Muscle of leg (tissue), 16 donors: ENCODE measurements around the gene DPRX. TPM values are rescaled to one million over a fixed set of nuclear protein-coding genes. Genes with fewer than 3 reads are reported as not detected.
A peak's percentile ranks its signal among the peaks of the same experiment; 100 is the strongest.

Experiments used
- DNase-seq: peaks from one replicate; pipeline ENCODE4 v3.0.0; 2013
- H3K27ac ChIP-seq: one replicate; pipeline ENCODE4 v1.5.1; 2013; ENCODE audit warnings: mild to moderate bottlenecking, low read length, control low read depth
- H3K27me3 ChIP-seq: one replicate; pipeline ENCODE4 v1.6.1; 2013; ENCODE audit warnings: low read length; ENCODE audit not compliant: control insufficient read depth, insufficient read depth
- H3K36me3 ChIP-seq: one replicate; pipeline ENCODE4 v1.6.1; 2013; ENCODE audit warnings: low read length; ENCODE audit not compliant: control insufficient read depth, insufficient read depth
- H3K4me1 ChIP-seq: one replicate; pipeline ENCODE4 v1.6.1; 2013; ENCODE audit warnings: low read length; ENCODE audit not compliant: control insufficient read depth, insufficient read depth
- H3K4me3 ChIP-seq: one replicate; pipeline ENCODE4 v1.5.1; 2013; ENCODE audit warnings: low read length, control low read depth
- H3K9me3 ChIP-seq: replicated peaks from 2 replicates; pipeline ENCODE4 v1.6.1; 2013; ENCODE audit warnings: low read depth, low read length; ENCODE audit not compliant: control insufficient read depth
- WGBS: methylation state at CpG from one replicate; pipeline ENCODE4 v1.1.5; 2013; ENCODE audit warnings: missing lambda C conversion rate; ENCODE audit not compliant: insufficient coverage; 5-methylcytosine and 5-hydroxymethylcytosine counted together
- long read RNA-seq, 11 donors: transcript quantifications; one replicate each; lab custom pipeline, GENCODE V29; 2026
- polyA plus RNA-seq, 8 donors: library from polyadenylated mRNA; unstranded; fragments of 120-200 nt; gene quantifications; one replicate each; pipeline versions ENCODE4 v1.2.1 to v1.2.3, GENCODE V29; 2013; ENCODE audit warnings: inconsistent platforms in 1 of 8, low replicate concordance in 1 of 8; ENCODE audit not compliant: insufficient read length in 8 of 8, insufficient read depth in 1 of 8
- total RNA-seq: library from RNA; stranded (reverse); fragments of 120-200 nt; gene quantifications from one replicate; pipeline ENCODE4 v1.2.4, GENCODE V29; 2013

Gene DPRX, protein sequence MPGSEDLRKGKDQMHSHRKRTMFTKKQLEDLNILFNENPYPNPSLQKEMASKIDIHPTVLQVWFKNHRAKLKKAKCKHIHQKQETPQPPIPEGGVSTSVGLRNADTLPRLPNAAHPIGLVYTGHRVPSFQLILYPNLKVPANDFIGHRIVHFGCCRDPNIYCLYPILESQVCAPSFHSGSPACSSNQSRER
- 0.13 TPM for total RNA-seq
- polyA plus RNA-seq = under 1 TPM in 1 of 8 donors, not detected in 7; 0.31 TPM
- long read RNA-seq, donor 1 = 0 reads
- long read RNA-seq, donor 2 = 0 reads
- long read RNA-seq, donor 3 = 0 reads
- long read RNA-seq, donor 4 = 0 reads
- long read RNA-seq, donor 5 = 0 reads
- long read RNA-seq, donor 6 = 0 reads
- long read RNA-seq, donor 7 = 0 reads
- long read RNA-seq, donor 8 = 0 reads
- long read RNA-seq, donor 9 = 0 reads
- long read RNA-seq, donor 10 = 0 reads
- long read RNA-seq, donor 11 = 0 reads

DNA sequence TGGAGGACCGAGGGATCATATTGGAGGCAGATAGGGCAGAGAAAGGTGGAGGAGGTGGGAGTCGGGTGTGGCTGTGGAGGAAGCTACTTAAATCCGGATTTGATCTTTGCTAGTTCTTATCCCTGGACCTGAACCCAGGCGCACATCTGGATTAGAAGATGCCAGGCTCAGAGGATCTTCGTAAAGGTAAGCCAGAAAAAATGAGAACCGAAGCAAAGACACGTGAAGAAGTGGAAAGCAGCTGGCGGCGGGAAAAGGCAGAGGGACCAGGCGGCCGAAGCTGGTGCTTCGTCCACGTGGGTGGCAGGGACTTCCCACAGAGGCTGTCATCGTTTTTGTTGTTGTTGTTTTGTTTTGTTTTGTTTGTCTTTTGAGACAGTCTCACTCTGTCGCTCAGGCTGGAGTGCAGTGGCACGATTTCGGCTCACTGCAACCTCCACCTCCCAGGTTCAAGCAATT is at the start of gene DPRX:
Gene DPRX (plus strand): TSS at position 51 of the 459 bp plus-strand sequence. CDS start 108 bp downstream, at position 159.
- no peak within 1 kb of the TSS for H3K4me3 ChIP-seq
- no peaks in the 10 kb centered on the region for H3K4me1 ChIP-seq
- no peak within 1 kb of the TSS for H3K27ac ChIP-seq
- H3K9me3 ChIP-seq = no peaks in the 10 kb centered on the region
- no peak for DNase-seq
- no peaks in the 10 kb centered on the region for H3K27me3 ChIP-seq
- 86% methylated on average over 9 of the region's 17 CpGs for WGBS
- H3K36me3 ChIP-seq = no peaks in the 10 kb centered on the region

DNA sequence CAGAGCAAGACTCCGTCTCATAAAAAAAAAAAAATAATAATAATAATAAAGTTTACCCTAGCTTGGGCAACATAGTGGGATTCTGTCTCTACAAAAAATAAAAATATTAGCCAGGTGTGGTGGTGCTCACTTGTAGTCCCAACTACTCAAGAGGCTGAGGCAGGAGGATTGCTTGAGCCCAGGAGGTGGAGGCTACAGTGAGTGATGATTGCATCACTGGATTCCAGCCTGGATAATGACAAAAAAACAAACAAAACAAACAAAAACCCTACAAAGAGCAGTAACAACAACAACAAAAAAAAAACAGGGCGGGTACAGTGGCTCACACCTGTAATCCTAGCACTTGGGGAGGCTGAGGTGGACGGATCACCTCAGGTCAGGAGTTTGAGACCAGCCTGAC is 48.6 kb upstream of the DPRX start:
- Histone ChIP-seq H3K27me3 (no peaks in the 10 kb centered on the region), H3K4me3 (no peak overlapping the region), H3K27ac (no peak overlapping the region), H3K4me1 (no peaks in the 10 kb centered on the region), H3K9me3 (no peaks in the 10 kb centered on the region), H3K36me3 (peaks cover 3% of the 10 kb centered on the region)
- WGBS = 100% methylated on average over 1 of the region's 3 CpGs
- DNase-seq = no peak

DNA sequence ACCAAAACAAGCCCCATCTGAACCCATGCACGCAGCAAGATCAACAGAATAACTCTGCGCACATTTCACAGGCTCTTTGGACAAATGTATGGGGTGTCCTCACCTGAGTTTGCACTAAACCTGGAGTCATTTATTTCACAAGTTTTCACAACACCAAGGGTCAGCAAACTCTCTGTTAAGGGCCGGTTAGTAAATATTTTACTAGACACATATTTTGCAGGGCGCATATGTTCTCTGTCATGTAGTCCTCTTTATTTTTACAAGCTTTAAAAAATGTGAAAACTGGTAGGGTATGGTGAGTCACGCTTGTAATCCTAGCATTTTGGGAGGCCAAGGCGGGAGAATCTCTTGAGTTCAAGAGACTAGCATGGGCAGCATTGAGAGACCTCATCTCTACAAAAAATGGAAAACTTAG is 45.5 kb upstream of the DPRX start:
- WGBS = 100% methylated on average over 1 of the region's 6 CpGs
- Histone ChIP-seq H3K9me3 (no peaks in the 10 kb centered on the region), H3K4me3 (no peak overlapping the region), H3K36me3 (no peaks in the 10 kb centered on the region), H3K4me1 (no peaks in the 10 kb centered on the region), H3K27ac (no peak overlapping the region), H3K27me3 (no peaks in the 10 kb centered on the region)
- DNase-seq = no peak

GRCh38 chr19:53594811-53595509 is 36.8 kb upstream of the DPRX start:
- Histone ChIP-seq H3K36me3 (no peaks in the 10 kb centered on the region), H3K9me3 (no peaks in the 10 kb centered on the region), H3K27ac (no peak overlapping the region), H3K4me1 (no peaks in the 10 kb centered on the region), H3K27me3 (no peaks in the 10 kb centered on the region), H3K4me3 (no peak overlapping the region)
- 28% methylated on average over 8 of the region's 14 CpGs for WGBS
- no peak for DNase-seq

- no peak for DNase-seq
- no peaks in the 10 kb centered on the region for H3K27me3 ChIP-seq
- no peaks in the 10 kb centered on the region for H3K4me1 ChIP-seq
- no peak overlapping the region for H3K27ac ChIP-seq
- H3K4me3 ChIP-seq = no peak overlapping the region
- no peaks in the 10 kb centered on the region for H3K9me3 ChIP-seq
- no peaks in the 10 kb centered on the region for H3K36me3 ChIP-seq
- 65% methylated on average over 9 of the region's 9 CpGs for WGBS
Observed at GRCh38 chr19:53595510-53595867, 36.3 kb upstream of the DPRX start.

DNA sequence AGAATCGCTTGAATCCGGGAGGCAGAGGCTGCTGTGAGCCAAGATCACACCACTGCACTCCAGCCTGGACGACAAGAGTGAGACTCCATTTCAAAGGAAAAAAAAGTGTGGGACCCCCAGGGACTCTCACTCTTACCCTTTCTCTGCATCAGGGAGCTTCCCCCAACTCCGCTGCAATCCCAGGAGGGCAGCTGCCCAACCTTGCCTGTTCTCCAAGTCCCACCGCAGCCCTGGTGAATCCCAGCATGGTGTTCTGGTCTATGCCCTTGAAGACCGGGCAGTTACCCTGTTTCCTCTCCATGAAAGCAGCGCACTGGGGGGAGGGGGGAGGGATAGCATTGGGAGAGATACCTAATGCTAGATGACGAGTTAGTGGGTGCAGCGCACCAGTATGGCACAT is 35.7 kb upstream of the DPRX start:
- Histone ChIP-seq H3K4me1 (no peaks in the 10 kb centered on the region), H3K27ac (no peak overlapping the region), H3K27me3 (no peaks in the 10 kb centered on the region), H3K36me3 (no peaks in the 10 kb centered on the region), H3K4me3 (no peak overlapping the region), H3K9me3 (no peaks in the 10 kb centered on the region)
- 50% methylated on average over 2 of the region's 9 CpGs for WGBS
- no peak for DNase-seq

DNA sequence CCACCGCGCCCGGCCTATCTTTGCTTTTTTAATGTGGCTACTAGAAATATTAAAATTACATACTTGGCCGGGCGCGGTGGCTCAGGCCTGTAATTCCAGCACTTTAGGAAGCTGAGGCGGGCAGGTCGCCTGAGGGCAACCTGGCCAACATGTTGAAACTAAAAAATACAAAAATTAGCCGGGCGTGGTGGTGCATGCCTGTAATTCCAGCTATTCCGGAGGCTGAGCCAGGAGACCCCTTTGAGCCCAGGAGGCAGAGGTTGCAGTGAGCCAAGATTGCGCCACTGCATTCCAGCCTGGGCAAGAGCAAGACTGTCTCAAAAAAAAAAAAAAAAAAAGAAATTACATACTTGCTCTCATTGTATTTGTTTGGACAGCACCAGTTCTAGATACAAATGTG is 34.8 kb upstream of the DPRX start:
- no peaks in the 10 kb centered on the region for H3K4me1 ChIP-seq
- H3K4me3 ChIP-seq = no peak overlapping the region
- no peak for DNase-seq
- no peak overlapping the region for H3K27ac ChIP-seq
- WGBS = 85% methylated on average over 8 of the region's 12 CpGs
- H3K36me3 ChIP-seq = no peaks in the 10 kb centered on the region
- H3K27me3 ChIP-seq = no peaks in the 10 kb centered on the region
- H3K9me3 ChIP-seq = no peaks in the 10 kb centered on the region

- H3K27me3 ChIP-seq = no peaks in the 10 kb centered on the region
- WGBS = 77% methylated on average over 6 of the region's 10 CpGs
- no peaks in the 10 kb centered on the region for H3K9me3 ChIP-seq
- no peak for DNase-seq
- no peaks in the 10 kb centered on the region for H3K4me1 ChIP-seq
- H3K36me3 ChIP-seq = no peaks in the 10 kb centered on the region
- H3K27ac ChIP-seq = no peak overlapping the region
- H3K4me3 ChIP-seq = no peak overlapping the region
Observed at GRCh38 chr19:53598361-53598760, 33.4 kb upstream of the DPRX start.

DNA sequence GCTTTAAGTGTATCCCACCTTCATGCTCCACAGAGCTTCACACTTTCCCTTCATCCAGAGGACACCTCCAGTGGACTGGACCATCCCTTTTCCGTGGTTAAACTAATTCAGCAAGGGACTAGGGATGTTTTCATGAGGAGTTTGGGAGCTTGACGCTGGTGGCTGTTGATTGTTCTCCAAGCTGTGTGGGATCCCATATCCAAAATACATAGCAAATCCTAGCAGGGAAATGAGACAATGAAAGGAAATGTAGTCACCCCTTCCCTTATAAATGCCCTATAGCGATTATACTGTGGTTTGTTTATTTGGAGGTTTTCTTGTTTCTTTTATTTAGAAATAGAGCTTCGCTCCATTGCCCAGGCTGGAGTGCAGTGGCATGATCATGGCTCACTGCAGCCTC is 31.6 kb upstream of the DPRX start:
- H3K27ac ChIP-seq = peak overlapping the region; percentile 44
- peak; percentile 39 for DNase-seq
- H3K4me1 ChIP-seq = no peaks in the 10 kb centered on the region
- WGBS = 100% methylated on average over 1 of the region's 4 CpGs
- no peaks in the 10 kb centered on the region for H3K9me3 ChIP-seq
- H3K27me3 ChIP-seq = no peaks in the 10 kb centered on the region
- no peak overlapping the region for H3K4me3 ChIP-seq
- no peaks in the 10 kb centered on the region for H3K36me3 ChIP-seq

DNA sequence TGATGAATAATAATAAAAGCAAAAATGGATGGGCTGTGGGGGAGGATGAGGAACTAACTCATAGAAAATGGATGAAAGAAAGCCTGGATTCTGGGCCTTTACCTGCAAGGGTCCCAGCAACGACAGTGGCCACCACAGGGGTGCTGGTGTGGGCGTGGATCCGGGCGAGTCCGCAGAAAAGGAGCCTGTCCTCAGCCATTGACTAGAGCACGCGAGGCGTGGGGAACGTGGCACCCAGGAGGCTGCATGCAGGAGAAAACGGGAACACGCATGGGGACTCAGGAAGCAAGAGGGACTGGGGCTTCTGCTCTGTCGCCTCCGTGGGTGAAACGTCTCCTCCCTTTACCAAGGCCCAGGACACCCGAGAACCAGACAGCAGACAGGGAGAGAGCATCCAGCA is 25.8 kb upstream of the DPRX start:
- H3K27ac ChIP-seq = no peak overlapping the region
- WGBS = 89% methylated on average over 15 of the region's 15 CpGs
- H3K9me3 ChIP-seq = no peaks in the 10 kb centered on the region
- no peaks in the 10 kb centered on the region for H3K36me3 ChIP-seq
- no peak overlapping the region for H3K4me3 ChIP-seq
- H3K27me3 ChIP-seq = no peaks in the 10 kb centered on the region
- no peak for DNase-seq
- H3K4me1 ChIP-seq = no peaks in the 10 kb centered on the region
